Tibial nerve (tissue), 4 donors: ENCODE data around the gene DMWD. TPM values are rescaled to one million over a fixed set of nuclear protein-coding genes. Genes with fewer than 3 reads are reported as not detected.
"Not testable (repeated sequence)": the region's sequence is repeated elsewhere in the genome, so short reads cannot be mapped to it uniquely, and the experiment has no call there.

Experiments
- DNase-seq, 2 donors: peaks; one replicate each; pipeline ENCODE4 v3.0.0-alpha.2; 2019; ENCODE audit warnings: low spot score in 2 of 2
- H3K27ac ChIP-seq, 4 donors: fragments of 200-600 bp; sonication (generic) in 3 of 4; one replicate each; pipeline ENCODE4 v1.5.1; 2017 to 2019; ENCODE audit warnings: mild to moderate bottlenecking in 1 of 4
- H3K27me3 ChIP-seq, 2 donors: fragments of 200-600 bp; sonication (generic) in 1 of 2; one replicate each; pipeline versions ENCODE4 v1.5.1 to v1.6.0; 2017 to 2019
- H3K36me3 ChIP-seq, 3 donors: fragments of 200-600 bp; sonication (generic); one replicate each; pipeline ENCODE4 v1.5.1; 2018 to 2019
- H3K4me1 ChIP-seq, 4 donors: fragments of 200-600 bp; sonication (generic) in 3 of 4; one replicate each; pipeline ENCODE4 v1.5.1; 2017 to 2019
- H3K4me3 ChIP-seq, 4 donors: fragments of 200-600 bp; sonication (generic) in 3 of 4; one replicate each; pipeline ENCODE4 v1.5.1; 2017 to 2019; ENCODE audit warnings: mild to moderate bottlenecking in 1 of 4, moderate library complexity in 1 of 4
- H3K9me3 ChIP-seq, 4 donors: fragments of 200-600 bp; sonication (generic) in 3 of 4; one replicate each; pipeline ENCODE4 v1.5.1; 2017 to 2019
- EP300 ChIP-seq, 2 donors: sonication (generic); formaldehyde crosslinking; IDR thresholded peaks; one replicate each; pipeline ENCODE4 v1.6.1; 2017; ENCODE audit warnings: antibody characterized with exemption in 2 of 2, mild to moderate bottlenecking in 1 of 2
- POLR2A ChIP-seq, 2 donors: fragments of 450-650 bp; IDR thresholded peaks; one replicate each; pipeline ENCODE4 v1.6.1; 2017; ENCODE audit warnings: antibody characterized with exemption in 2 of 2, mild to moderate bottlenecking in 2 of 2, moderate library complexity in 2 of 2
- WGBS, 2 donors: methylation state at CpG; one replicate each; pipeline ENCODE4 v1.1.5; 2018; 5-methylcytosine and 5-hydroxymethylcytosine counted together
- total RNA-seq, 4 donors: library from RNA; depleted of rRNA; stranded (reverse); fragments of >200 nt; gene quantifications; one replicate each; pipeline ENCODE4 v1.1.0, GENCODE V29; 2016
- TF ChIP-seq, protein P1 (sequence below), 5 experiments: fragments of 200-600 bp in 3 of 5; fragments of 450-650 bp in 2 of 5; sonication (generic) in 3 of 5; IDR thresholded peaks; one replicate each; pipeline ENCODE4 v1.5.1; 2016 to 2019; ENCODE audit warnings: antibody characterized with exemption in 5 of 5, mild to moderate bottlenecking in 3 of 5, moderate library complexity in 2 of 5

The DMWD gene
- total RNA-seq, 4 donors from 2014 or later: 28.4 to 75.0 (median 53.8) TPM

GRCh38 chr19:45804140-45804958 is 11.7 kb upstream of the DMWD start:
- peaks cover 0 to 8% of the 10 kb centered on the region in 2 donors for H3K27me3 ChIP-seq
- H3K9me3 ChIP-seq: no peaks in the 10 kb centered on the region
- H3K36me3 ChIP-seq: no peaks in the 10 kb centered on the region
- H3K27ac ChIP-seq: no peak overlapping the region
- H3K4me3 ChIP-seq: no peak overlapping the region
- WGBS, 2 donors: 91% methylated on average over 51 to 56 of the region's 57 CpGs
- TF ChIP-seq POLR2A (IDR thresholded peaks at IDR 0.05) (no peak), EP300 (IDR thresholded peaks at IDR 0.05) (no peak)
- TF ChIP-seq, protein P1, sequence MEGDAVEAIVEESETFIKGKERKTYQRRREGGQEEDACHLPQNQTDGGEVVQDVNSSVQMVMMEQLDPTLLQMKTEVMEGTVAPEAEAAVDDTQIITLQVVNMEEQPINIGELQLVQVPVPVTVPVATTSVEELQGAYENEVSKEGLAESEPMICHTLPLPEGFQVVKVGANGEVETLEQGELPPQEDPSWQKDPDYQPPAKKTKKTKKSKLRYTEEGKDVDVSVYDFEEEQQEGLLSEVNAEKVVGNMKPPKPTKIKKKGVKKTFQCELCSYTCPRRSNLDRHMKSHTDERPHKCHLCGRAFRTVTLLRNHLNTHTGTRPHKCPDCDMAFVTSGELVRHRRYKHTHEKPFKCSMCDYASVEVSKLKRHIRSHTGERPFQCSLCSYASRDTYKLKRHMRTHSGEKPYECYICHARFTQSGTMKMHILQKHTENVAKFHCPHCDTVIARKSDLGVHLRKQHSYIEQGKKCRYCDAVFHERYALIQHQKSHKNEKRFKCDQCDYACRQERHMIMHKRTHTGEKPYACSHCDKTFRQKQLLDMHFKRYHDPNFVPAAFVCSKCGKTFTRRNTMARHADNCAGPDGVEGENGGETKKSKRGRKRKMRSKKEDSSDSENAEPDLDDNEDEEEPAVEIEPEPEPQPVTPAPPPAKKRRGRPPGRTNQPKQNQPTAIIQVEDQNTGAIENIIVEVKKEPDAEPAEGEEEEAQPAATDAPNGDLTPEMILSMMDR (IDR thresholded peaks at IDR 0.05): no peak
- DNase-seq: no peak
- H3K4me1 ChIP-seq: peaks cover 0 to under 1% (median under 1%) of the 10 kb centered on the region in 4 donors

- H3K27me3 ChIP-seq: peaks cover 0 to 8% of the 10 kb centered on the region in 2 donors
- 66 to 72% methylated on average over 7 of the region's 7 CpGs for WGBS, 2 donors
- TF ChIP-seq POLR2A (IDR thresholded peaks at IDR 0.05) (no peak), EP300 (IDR thresholded peaks at IDR 0.05) (no peak)
- TF ChIP-seq, protein P1 (IDR thresholded peaks at IDR 0.05): no peak
Measured at GRCh38 chr19:45801603-45802175, 9.0 kb upstream of the DMWD start.

DNA sequence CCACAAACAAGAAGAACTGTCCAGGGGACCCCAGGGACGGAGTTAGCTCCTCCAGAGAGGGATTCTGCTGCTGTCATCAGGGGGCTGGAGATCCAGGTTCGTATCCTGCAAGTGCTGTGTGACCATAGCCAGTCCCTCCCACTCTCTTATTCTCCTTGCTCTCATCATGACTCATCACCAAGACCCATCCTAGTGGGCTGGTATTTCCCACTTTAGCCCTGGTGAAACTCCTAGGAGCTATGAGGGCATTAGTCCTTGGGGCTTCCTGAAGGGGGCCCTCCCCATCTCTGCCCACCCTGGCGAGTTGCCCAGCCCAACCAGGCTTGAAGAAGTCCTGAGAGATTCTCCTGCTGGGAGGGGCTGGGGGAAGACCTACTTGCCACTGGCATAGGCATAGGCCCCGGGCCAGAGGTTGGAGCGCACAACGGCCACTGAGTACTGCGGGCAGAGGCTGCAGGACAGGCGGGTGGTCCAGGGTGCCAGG is 7.5 kb upstream of the DMWD start:
- H3K27me3 ChIP-seq: peaks cover 0 to 8% of the 10 kb centered on the region in 2 donors
- H3K9me3 ChIP-seq: no peaks in the 10 kb centered on the region
- H3K27ac ChIP-seq: no peak overlapping the region
- TF ChIP-seq, protein P1 (IDR thresholded peaks at IDR 0.05): no peak
- no peak for TF ChIP-seq EP300 (IDR thresholded peaks at IDR 0.05)
- TF ChIP-seq POLR2A (IDR thresholded peaks at IDR 0.05): no peak
- 70 to 74% methylated on average over 7 to 8 of the region's 8 CpGs for WGBS, 2 donors
- H3K4me1 ChIP-seq: peaks cover 0 to 8% (median 3%) of the 10 kb centered on the region in 4 donors
- H3K4me3 ChIP-seq: no peak overlapping the region
- DNase-seq: no peak
- H3K36me3 ChIP-seq: no peaks in the 10 kb centered on the region

More at GRCh38 chr19:45801603-45802175, 9.0 kb upstream of the DMWD start:
- DNase-seq: no peak
- Histone ChIP-seq H3K4me1 (peaks cover 0 to 8% (median 3%) of the 10 kb centered on the region in 4 donors), H3K36me3 (no peaks in the 10 kb centered on the region), H3K27ac (no peak overlapping the region), H3K4me3 (no peak overlapping the region), H3K9me3 (no peaks in the 10 kb centered on the region)

DNA sequence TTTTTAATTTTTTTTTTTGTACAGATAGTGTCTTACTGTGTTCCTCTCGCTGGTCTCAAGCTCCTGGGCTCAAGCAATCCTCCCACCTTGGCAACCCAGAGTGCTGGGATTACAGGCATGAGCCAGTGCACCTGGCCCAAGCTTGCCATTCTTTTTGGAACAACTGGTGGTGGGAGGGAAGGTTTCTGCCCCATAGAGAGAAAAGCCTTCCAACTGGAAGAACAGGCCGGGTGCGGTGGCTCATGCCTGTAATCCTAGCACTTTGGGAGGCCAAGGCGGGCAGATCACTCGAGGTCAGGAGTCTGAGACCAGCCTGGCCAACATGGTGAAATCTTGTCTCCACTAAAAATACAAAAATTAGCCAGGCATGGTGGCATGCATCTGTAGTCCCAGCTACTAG is 6.9 kb upstream of the DMWD start:
- H3K36me3 ChIP-seq, H3K27me3 ChIP-seq, H3K4me1 ChIP-seq, DNase-seq, H3K27ac ChIP-seq, H3K9me3 ChIP-seq, H3K4me3 ChIP-seq: not testable (repeated sequence)
- 92% methylated on average over 5 of the region's 5 CpGs for WGBS, 2 donors

- 7 to 8% methylated on average over 10 of the region's 10 CpGs for WGBS, 2 donors
- peak in 1 of 2 donors; percentile 65 for DNase-seq
- Histone ChIP-seq H3K27ac (peak overlapping the region in 1 of 4 donors; percentile 25), H3K27me3 (peaks cover 0 to 8% of the 10 kb centered on the region in 2 donors), H3K9me3 (no peaks in the 10 kb centered on the region), H3K4me1 (peaks cover 0 to 8% (median 3%) of the 10 kb centered on the region in 4 donors), H3K4me3 (no peak overlapping the region), H3K36me3 (no peaks in the 10 kb centered on the region)
- TF ChIP-seq POLR2A (IDR thresholded peaks at IDR 0.05) (no peak), EP300 (IDR thresholded peaks at IDR 0.05) (peak; percentile 28 to 41)
- TF ChIP-seq, protein P1 (IDR thresholded peaks at IDR 0.05): peak; percentile 77 to 93 (median 88)
Measured at GRCh38 chr19:45798995-45799517, 6.4 kb upstream of the DMWD start.
